Head of caudate nucleus (tissue), 42 donors: ENCODE measurements around the gene PHF23.

Experiments
- DNase-seq, 42 donors: peaks; one replicate each; pipeline versions ENCODE4 v3.0.0 to v3.0.0-alpha.2; 2020 to 2021; ENCODE audit warnings: mixed read lengths in 7 of 42
- intact Hi-C: fragments of 100-400 bp; cut with DNase I; formaldehyde crosslinking; loops from one replicate; pipeline ENCODE4 v1.15.0; 2022

Gene PHF23

GRCh38 chr17:7225711-7226331, 13.4 kb downstream of the PHF23 start:
- intact Hi-C loops, result no loop called here
- DNase-seq, result no peak

DNA sequence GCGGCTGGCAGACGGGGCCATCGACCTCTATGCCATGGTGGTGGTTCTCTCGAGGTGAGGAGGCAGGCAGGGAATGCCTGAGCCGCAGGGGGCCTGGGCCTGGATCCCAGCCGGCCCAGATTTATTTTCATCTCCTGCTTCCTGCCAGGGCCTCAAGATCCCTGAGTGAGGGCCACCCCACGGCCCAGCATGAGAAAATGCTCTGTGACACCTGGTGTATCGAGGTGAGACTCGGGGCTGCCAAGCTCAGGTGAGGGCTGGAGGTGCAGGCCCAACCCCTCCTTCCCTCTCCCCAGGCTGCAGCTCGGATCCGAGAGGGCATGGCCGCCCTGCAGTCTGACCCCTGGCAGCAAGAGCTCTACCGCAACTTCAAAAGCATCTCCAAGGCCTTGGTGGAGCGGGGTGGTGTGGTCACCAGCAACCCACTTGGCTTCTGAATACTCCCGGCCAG, 14.6 kb downstream of the PHF23 start:
- no peak for DNase-seq
- intact Hi-C loops, result no loop called here

DNA sequence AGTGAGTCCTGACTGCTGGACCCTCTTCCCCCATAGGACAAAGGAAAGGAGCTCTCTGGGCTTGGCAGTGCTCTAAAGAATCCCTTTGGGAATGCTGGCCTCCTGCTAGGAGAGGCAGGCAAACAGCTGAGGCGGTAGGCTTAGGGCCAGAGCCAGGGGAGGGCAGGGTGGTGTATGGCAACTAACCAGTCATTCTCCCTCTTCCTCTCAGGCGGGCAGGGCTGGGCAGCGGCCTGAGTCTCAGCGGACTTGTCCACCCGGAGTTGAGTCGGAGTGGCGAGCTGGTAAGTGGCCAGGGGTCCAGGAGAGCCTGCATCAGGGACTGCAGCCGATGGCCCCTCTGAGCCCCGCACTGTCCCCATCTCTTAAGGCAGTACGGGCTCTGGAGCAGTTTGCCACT, 15.1 kb downstream of the PHF23 start:
- intact Hi-C loops, result no loop called here
- DNase-seq, result no peak

- intact Hi-C loops, result no loop called here
- DNase-seq, result no peak
Measured at GRCh38 chr17:7223375-7223774, 15.9 kb downstream of the PHF23 start.

- intact Hi-C loops, result no loop called here
- no peak for DNase-seq
Measured at GRCh38 chr17:7222972-7223292, 16.3 kb downstream of the PHF23 start.

DNA sequence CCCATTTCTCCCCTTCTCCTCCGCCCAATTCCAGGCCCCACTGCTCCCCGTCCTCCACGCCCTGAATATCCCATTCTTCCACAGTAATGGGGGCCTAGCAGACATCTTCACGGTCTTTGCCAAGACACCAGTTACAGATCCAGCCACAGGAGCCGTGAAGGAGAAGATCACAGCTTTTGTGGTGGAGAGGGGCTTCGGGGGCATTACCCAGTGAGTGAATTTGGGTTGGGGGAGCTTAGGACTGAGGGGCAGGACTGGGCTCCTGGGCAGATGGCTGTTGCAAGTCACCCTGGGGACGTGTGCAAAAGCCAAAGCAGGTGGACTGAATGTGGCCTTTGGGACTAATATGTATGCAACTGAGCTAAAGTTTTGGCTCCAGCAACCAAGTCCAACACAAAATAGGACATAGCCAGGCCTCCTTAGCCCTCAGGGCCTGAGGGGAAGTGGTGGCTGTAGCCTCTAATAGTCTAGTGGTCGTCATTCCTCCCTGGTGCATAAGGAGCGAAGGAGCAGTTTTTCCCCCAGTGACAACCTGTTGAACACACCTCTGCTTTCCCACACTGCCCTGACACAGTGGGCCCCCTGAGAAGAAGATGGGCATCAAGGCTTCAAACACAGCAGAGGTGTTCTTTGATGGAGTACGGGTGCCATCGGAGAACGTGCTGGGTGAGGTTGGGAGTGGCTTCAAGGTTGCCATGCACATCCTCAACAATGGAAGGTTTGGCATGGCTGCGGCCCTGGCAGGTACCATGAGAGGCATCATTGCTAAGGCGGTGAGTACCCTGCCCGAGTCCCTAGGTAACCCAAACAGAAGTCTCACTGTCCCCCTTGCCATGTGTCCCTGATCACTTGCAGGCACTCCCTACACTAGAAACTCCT, 16.9 kb downstream of the PHF23 start:
- no peak for DNase-seq
- intact Hi-C loops, result no loop called here

DNA sequence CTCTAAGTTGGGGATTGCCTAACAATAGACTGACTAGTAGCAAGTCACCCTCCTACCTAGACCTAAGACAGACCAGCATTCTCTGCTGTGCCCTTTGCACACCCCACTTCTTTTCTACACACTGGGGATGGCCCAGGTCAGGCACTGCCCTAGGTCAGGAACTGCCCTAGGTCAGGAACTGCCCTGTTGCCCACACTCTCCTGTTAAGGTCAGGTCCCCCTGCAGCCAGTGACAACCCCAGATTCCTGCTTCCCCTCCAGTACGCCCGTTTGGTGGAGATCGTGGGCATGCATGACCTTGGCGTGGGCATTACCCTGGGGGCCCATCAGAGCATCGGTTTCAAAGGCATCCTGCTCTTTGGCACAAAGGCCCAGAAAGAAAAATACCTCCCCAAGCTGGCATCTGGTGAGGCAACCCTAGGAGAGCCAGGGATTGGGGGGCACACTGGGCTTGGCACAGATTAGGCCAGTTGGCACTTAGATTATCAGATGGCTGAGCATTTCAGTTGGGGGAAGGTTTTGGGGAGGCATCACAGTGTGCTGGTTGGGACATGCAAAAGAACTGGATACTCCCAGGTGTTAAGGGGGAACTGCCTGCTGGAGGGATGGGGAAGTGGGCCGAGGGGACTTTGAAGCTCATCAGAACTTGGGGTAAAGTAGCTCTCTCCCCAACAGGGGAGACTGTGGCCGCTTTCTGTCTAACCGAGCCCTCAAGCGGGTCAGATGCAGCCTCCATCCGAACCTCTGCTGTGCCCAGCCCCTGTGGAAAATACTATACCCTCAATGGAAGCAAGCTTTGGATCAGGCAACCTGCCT, 17.8 kb downstream of the PHF23 start:
- intact Hi-C loops, result no loop called here
- DNase-seq, result no peak

GRCh38 chr17:7220593-7221277, 18.5 kb downstream of the PHF23 start:
- peak in 29 of 42 donors; percentile 42 to 76 (median 61) for DNase-seq
- intact Hi-C loops, result no loop called here

DNA sequence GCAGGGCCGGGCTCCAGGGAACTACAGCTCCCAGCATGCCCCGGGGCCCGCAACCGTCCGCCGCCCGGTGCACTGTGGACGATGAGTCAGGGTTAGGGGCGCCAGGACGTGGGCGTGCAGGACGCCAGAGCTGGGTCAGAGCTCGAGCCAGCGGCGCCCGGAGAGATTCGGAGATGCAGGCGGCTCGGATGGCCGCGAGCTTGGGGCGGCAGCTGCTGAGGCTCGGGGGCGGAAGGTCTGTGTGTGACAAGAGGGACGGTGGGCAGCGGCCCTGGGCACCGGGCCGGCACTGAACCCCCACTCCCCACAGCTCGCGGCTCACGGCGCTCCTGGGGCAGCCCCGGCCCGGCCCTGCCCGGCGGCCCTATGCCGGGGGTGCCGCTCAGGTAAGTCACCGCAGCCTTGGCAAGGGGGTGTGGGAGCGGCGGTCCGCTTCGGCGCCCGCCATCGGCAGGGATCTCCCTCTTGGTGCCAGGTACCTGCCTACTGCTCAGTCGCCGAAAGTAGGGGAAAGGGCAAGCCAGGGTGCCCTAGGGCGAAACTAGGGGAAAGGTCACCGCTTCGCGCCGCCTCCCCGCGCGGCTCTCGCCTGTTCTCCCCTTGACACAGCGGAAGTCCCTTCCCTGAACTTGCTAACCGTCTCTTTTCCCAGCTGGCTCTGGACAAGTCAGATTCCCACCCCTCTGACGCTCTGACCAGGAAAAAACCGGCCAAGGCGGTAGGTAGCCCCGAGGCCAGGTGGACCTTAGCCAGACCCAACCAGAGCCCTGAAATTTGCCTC, 19.3 kb downstream of the PHF23 start, which contains the start of the genes ACADVL and DLG4:
ACADVL (plus strand) TSS at position 127 of the 781 bp plus-strand sequence; CDS start at position 174, 47 bp downstream.
DLG4 (minus strand) TSS at position 25 of the 781 bp plus-strand sequence.
- intact Hi-C loops, result no loop called here
- peak; percentile 86 to 97 (median 92) for DNase-seq

DNA sequence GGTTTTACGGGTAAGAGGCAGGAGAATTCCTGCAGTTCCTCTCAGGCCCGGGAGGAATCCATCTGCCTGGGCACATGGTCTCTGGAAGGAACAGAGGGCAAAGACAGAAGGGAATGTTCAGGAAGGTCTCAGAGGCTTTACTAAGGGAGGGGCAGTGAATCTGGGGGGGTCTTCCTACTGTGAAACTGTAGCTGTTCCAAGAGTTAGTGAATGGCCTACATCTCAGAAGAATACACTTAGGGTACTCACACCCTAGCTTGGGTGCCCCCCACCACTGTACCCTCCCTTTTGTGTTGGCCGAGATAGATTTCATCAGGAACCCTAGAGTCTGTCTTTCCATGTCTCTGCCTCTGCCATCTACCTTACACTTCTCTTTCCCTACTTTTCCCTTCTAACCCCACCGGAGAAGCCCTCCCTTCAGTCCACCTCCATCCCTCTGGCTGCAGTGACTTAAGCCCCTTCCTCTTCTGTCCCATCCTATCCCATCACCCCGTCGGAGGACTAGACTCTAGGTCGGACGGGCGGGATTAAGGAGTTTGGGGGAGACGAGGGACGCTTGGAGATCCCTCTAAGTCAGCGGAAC, 19.9 kb downstream of the PHF23 start:
- intact Hi-C loops, result no loop called here
- no peak for DNase-seq

DNA sequence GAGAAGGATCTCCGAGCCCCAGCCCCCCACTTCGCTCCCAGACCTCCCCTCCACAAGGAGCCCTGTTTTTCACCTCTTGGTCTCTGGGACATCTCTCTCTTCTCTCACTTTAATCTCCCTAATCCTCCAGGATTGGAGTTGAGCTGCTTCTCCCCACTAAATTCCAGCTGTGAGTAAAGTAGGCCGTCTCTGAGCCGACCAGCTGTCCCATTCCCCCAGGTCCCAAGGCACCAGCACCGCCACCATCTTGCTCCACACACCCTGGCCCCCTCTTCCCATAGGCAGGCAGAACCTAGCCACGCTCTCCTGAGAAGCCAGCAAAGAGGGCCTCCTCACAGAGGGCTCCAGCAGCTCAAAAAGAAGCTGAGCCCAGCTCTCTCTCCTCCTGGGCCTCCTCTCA, 20.5 kb downstream of the PHF23 start:
- intact Hi-C loops, result no loop called here

GRCh38 chr17:7218166-7218565, 21.1 kb downstream of the PHF23 start:
- intact Hi-C loops, result no loop called here
- no peak for DNase-seq

More for the DNA sequence above, 20.5 kb downstream of the PHF23 start:
- DNase-seq, result no peak

DNA sequence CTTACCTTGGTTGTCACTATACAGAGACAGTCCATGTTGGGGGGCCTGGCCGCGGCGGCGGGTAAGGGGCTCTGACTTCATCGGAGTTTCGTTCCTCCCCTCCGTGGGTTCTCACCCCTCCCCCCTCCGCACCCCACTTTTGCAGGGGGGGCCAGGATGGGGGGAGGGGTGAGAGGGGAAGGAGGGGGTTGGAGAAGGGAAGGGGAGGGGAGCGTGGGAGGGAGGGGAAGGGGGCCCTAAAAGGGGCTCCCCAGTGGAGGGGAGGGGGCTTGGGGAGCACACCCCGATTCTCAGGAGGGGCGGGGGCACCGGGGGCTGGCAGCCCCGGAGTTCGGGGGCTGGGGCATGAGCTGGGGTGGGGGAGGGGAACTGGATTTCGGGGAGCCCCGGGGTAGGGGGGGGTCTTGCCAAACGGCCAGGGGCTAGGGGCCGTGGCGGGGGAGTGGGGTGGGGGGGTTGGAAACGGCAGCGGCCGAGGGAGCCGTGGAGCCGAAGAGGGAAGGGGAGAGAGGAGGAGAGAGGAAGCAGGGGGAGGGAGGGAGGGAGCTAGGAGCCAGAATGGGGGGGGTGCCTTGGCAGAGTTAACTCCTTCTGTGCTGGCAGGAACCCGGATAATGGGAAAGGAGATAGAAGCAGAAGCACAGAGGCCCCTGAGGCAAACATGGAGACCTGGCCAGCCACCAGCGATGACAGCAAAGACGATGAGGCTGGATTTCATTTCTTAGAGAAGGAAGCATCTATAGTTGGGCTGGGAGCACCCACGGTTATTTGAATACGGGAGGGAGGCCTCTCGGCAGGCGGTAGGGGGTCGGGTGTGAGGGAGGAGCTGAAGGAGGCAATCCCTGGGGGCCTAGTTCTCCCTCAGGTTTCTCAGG, 21.9 kb downstream of the PHF23 start:
- intact Hi-C loops, result no loop called here
- peak in 35 of 42 donors; percentile 42 to 86 (median 65) for DNase-seq

DNA sequence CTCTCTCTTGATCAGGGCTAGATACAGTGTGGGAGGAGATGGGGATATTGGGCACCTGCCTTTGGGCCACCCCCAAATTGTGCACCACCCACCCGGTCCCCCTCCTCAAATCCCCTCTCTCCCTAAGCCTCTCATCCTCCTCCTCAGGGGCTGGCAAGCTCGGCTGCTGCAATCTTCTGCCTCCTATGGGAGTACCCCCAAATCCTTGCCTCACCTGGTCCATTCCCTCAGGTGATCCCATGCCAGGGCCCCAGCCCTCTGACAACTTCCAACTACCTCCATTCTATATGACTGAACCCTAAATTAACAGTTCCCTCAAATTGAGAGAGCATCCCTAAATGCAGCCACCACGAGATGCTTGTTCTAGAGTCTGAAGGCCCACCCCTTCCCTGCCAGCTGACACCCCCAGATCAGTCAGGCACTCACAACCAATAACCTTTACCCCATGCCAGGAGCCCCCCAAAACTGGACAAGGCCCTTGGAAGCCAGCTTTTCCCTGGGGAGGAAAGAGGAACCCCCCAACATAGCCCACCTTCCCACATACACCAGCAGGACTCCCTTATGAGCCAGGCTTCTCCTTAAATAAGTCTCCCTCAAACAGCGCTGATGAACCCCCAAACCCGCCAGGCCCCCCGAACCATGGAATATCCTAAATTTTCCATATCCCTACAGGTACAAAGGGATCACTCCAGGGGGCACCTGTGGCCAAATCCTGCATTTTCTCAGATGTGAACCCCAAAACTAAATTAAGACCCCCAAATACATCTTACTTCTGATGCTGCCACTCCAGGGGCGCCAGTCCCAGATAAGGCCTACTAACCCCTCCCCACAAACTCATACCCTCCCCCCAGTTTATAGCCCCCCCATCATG, 22.8 kb downstream of the PHF23 start:
- DNase-seq, result peak in 6 of 42 donors; percentile 38 to 68 (median 64)
- intact Hi-C loops, result no loop called here

DNA sequence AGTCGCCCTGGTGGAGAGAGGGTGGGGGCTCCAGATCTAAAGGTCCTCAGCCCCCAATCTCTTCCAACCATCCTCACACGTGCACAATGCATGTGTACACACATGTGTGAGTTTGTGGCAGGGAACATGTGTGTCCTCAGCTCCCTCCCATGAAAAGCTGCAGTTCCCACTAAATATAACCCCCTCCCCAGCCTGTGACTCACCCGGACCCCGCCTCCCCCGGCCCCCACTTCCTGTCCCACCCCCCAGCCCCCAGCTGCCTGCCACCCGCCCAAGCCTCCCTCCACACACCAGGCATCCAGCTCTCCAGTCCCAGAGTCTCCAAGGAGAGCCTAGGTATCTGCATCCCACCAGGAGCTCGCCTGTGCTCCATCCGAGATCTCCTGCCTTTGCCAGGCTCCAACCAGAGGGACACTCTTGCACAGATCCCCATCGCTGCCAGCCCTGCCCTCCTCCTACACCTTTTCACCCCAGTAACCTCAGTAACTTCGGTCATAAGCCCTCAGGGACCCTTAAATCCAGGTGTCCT, 23.5 kb downstream of the PHF23 start:
- intact Hi-C loops, result no loop called here

More for the DNA sequence above, 23.5 kb downstream of the PHF23 start:
- peak in 8 of 42 donors; percentile 36 to 73 (median 56) for DNase-seq
